H1 (cell line): Measurements from ENCODE around the gene SOX13. TPM values are rescaled to one million over a fixed set of nuclear protein-coding genes. Genes with fewer than 3 reads are reported as not detected.

Experiments used
- CTCF ChIA-PET: fragments of 300-600 bp; sonication (Branson Sonifier 250); formaldehyde crosslinking; loops from one replicate; lab custom pipeline; 2021; ENCODE audit not compliant: partially characterized antibody; lab: Charles Lee
- POLR2A ChIA-PET: fragments of 300-600 bp; sonication (Branson Sonifier 250); formaldehyde crosslinking; loops from one replicate; lab custom pipeline; 2021; ENCODE audit warnings: inconsistent platforms; ENCODE audit not compliant: partially characterized antibody; lab: Charles Lee
- DNase-seq, 2 experiments: peaks; one replicate each; pipeline versions ENCODE4 v3.0.0 to v3.0.0-alpha.2; 2010 to 2022; ENCODE audit warnings: low spot score in 2 of 2, low read depth in 1 of 2, mixed read lengths in 1 of 2
- FAIRE-seq: peaks from 2 replicates; lab custom pipeline; 2011; peaks lifted over from hg19 to GRCh38; lab: Jason Lieb, UNC
- H2AFZ ChIP-seq: 2 replicates; pipeline ENCODE4 v1.8.1; 2012; ENCODE audit warnings: low read length, inconsistent platforms
- H2AK5ac ChIP-seq: 2 replicates; pipeline ENCODE4 v1.6.1; 2013; ENCODE audit warnings: low read depth, low read length
- H2BK120ac ChIP-seq: replicated peaks from 2 replicates; pipeline ENCODE3; 2013; ENCODE audit warnings: low read depth, low read length, inconsistent platforms
- H2BK12ac ChIP-seq: 2 replicates; pipeline ENCODE4 v1.6.1; 2013; ENCODE audit warnings: low read depth, low read length
- H2BK15ac ChIP-seq: 2 replicates; pipeline ENCODE4 v1.6.1; 2013; ENCODE audit warnings: low read length
- H2BK20ac ChIP-seq: 2 replicates; pipeline ENCODE4 v1.6.1; 2013; ENCODE audit warnings: low read length
- H2BK5ac ChIP-seq: 2 replicates; pipeline ENCODE4 v1.6.1; 2013; ENCODE audit warnings: low read depth, low read length
- H3K14ac ChIP-seq: 2 replicates; pipeline ENCODE4 v1.6.1; 2013; ENCODE audit warnings: inconsistent platforms; ENCODE audit not compliant: insufficient read length
- H3K18ac ChIP-seq: 2 replicates; pipeline ENCODE4 v1.6.1; 2013; ENCODE audit warnings: low read length; ENCODE audit errors: extremely low read depth
- H3K23ac ChIP-seq: 2 replicates; pipeline ENCODE4 v1.6.1; 2013; ENCODE audit warnings: inconsistent platforms; ENCODE audit not compliant: insufficient read length
- H3K23me2 ChIP-seq: 2 replicates; pipeline ENCODE4 v1.6.1; 2013; ENCODE audit warnings: low read depth, low read length
- H3K27ac ChIP-seq: 2 replicates; pipeline ENCODE4 v1.6.1; 2011; ENCODE audit warnings: low read depth, low read length, inconsistent platforms
- H3K27me3 ChIP-seq, 4 experiments: replicated peaks in 1 of 4; 1 replicate in 1 of 4; 2 replicates in 3 of 4; pipeline versions ENCODE4 v1.6.1 to v1.8.1; 2011 to 2013; ENCODE audit warnings: low read length in 3 of 4, mild to moderate bottlenecking in 3 of 4, inconsistent platforms in 2 of 4, mixed read lengths in 2 of 4, moderate library complexity in 1 of 4; ENCODE audit not compliant: control insufficient read depth in 3 of 4, insufficient read depth in 3 of 4; ENCODE audit errors: extremely low read depth in 1 of 4
- H3K36me3 ChIP-seq, 4 experiments: 2 replicates each; pipeline versions ENCODE4 v1.6.1 to v1.8.1; 2011 to 2013; ENCODE audit warnings: mild to moderate bottlenecking in 4 of 4, low read length in 3 of 4, moderate library complexity in 2 of 4, control low read depth in 1 of 4, inconsistent platforms in 1 of 4; ENCODE audit not compliant: insufficient read depth in 4 of 4, control insufficient read depth in 2 of 4
- H3K4ac ChIP-seq: replicated peaks from 2 replicates; pipeline ENCODE3; 2013; ENCODE audit warnings: low read length, low read depth, mixed read lengths, inconsistent platforms; ENCODE audit not compliant: insufficient read length
- H3K4me1 ChIP-seq, 4 experiments: replicated peaks in 1 of 4; 1 replicate in 1 of 4; 2 replicates in 3 of 4; pipeline versions ENCODE4 v1.6.1 to v1.8.1; 2011 to 2013; ENCODE audit warnings: low read length in 3 of 4, inconsistent platforms in 2 of 4, mixed read lengths in 1 of 4; ENCODE audit not compliant: insufficient read depth in 4 of 4, control insufficient read depth in 3 of 4
- H3K4me2 ChIP-seq, 2 experiments: 2 replicates each; pipeline versions ENCODE4 v1.6.1 to v1.8.1; 2011 to 2013; ENCODE audit warnings: low read depth in 2 of 2, low read length in 2 of 2, control low read depth in 1 of 2, inconsistent platforms in 1 of 2, mild to moderate bottlenecking in 1 of 2; ENCODE audit not compliant: insufficient read depth in 1 of 2
- H3K4me3 ChIP-seq, 4 experiments: fragments of 200-600, 300-600 bp in 1 of 4; sonication (generic), shearing (Covaris generic), sonication (Bioruptor Twin) in 1 of 4; 2 replicates each; pipeline versions ENCODE4 v1.5.1 to v1.8.1; 2011 to 2016; ENCODE audit warnings: low read length in 4 of 4, low read depth in 3 of 4, control low read depth in 2 of 4, inconsistent platforms in 2 of 4, mild to moderate bottlenecking in 2 of 4, mixed read lengths in 1 of 4, moderate library complexity in 1 of 4; ENCODE audit not compliant: insufficient read depth in 2 of 4; ENCODE audit errors: extremely low read depth in 1 of 4
- H3K56ac ChIP-seq: replicated peaks from 2 replicates; pipeline ENCODE3; 2013; ENCODE audit warnings: low read depth, mild to moderate bottlenecking, mixed read lengths, low read length, inconsistent platforms; ENCODE audit not compliant: insufficient read length
- H3K79me1 ChIP-seq: 2 replicates; pipeline ENCODE4 v1.6.1; 2013; ENCODE audit warnings: low read depth, low read length, control low read depth
- H3K79me2 ChIP-seq, 2 experiments: 2 replicates each; pipeline versions ENCODE4 v1.6.1 to v1.8.1; 2012 to 2013; ENCODE audit warnings: low read length in 2 of 2, mild to moderate bottlenecking in 2 of 2, inconsistent platforms in 1 of 2; ENCODE audit not compliant: insufficient read depth in 2 of 2, control insufficient read depth in 1 of 2
- H3K9ac ChIP-seq, 4 experiments: replicated peaks in 1 of 4; 1 replicate in 1 of 4; 2 replicates in 3 of 4; pipeline versions ENCODE4 v1.6.1 to v1.8.1; 2011 to 2013; ENCODE audit warnings: low read depth in 3 of 4, low read length in 3 of 4, control low read depth in 2 of 4, mild to moderate bottlenecking in 2 of 4, moderate library complexity in 2 of 4, inconsistent platforms in 1 of 4; ENCODE audit errors: extremely low read depth in 1 of 4
- H3K9me3 ChIP-seq, 2 experiments: 2 replicates each; pipeline versions ENCODE4 v1.6.1 to v1.8.1; 2012 to 2013; ENCODE audit warnings: mild to moderate bottlenecking in 2 of 2, moderate library complexity in 2 of 2, control low read depth in 1 of 2, inconsistent platforms in 1 of 2, low read depth in 1 of 2, low read length in 1 of 2, mixed read lengths in 1 of 2; ENCODE audit not compliant: insufficient read depth in 2 of 2
- H4K20me1 ChIP-seq, 2 experiments: replicated peaks in 1 of 2; 2 replicates each; pipeline versions ENCODE3 to v1.8.1; 2011 to 2013; ENCODE audit warnings: inconsistent platforms in 2 of 2, low read length in 2 of 2, mild to moderate bottlenecking in 1 of 2; ENCODE audit not compliant: insufficient read depth in 2 of 2, control insufficient read depth in 1 of 2
- H4K5ac ChIP-seq: 2 replicates; pipeline ENCODE4 v1.6.1; 2013; ENCODE audit warnings: low read length, low read depth, mixed read lengths, inconsistent platforms; ENCODE audit not compliant: insufficient read length
- H4K8ac ChIP-seq: 2 replicates; pipeline ENCODE4 v1.8.0; 2013; ENCODE audit warnings: mild to moderate bottlenecking, moderate library complexity, low read length, inconsistent platforms; ENCODE audit not compliant: insufficient read depth; ENCODE audit errors: extremely low read depth
- H4K91ac ChIP-seq: replicated peaks from 2 replicates; pipeline ENCODE3; 2013; ENCODE audit warnings: low read length, mixed read lengths, inconsistent platforms; ENCODE audit not compliant: insufficient read length
- ASH2L ChIP-seq: fragments of 200-600, 300-600 bp; sonication (generic); IDR thresholded peaks from one replicate; pipeline ENCODE4 v1.7.1; 2017; ENCODE audit warnings: low read length
- ATF2 ChIP-seq: IDR thresholded peaks from 2 replicates; pipeline ENCODE4 v1.6.1; 2012; ENCODE audit warnings: low read length, inconsistent platforms
- EP300 ChIP-seq, 2 experiments: IDR thresholded peaks; 1 replicate in 1 of 2; 2 replicates in 1 of 2; pipeline ENCODE4 v1.6.1; 2011 to 2012; ENCODE audit warnings: low read depth in 2 of 2, low read length in 2 of 2, mild to moderate bottlenecking in 2 of 2, borderline replicate concordance in 1 of 2, inconsistent platforms in 1 of 2, moderate library complexity in 1 of 2
- MAX ChIP-seq: IDR thresholded peaks from 2 replicates; pipeline ENCODE4 v1.6.1; 2012; ENCODE audit warnings: inconsistent platforms
- POLR2AphosphoS5 ChIP-seq: IDR thresholded peaks from 2 replicates; pipeline ENCODE4 v1.6.1; 2011; ENCODE audit warnings: low read depth, low read length
- RNF2 ChIP-seq: fragments of 200-900, 300-1000 bp; sonication (generic); IDR thresholded peaks from 2 replicates; pipeline ENCODE4 v1.7.1; 2016; ENCODE audit warnings: borderline replicate concordance, low read depth, mild to moderate bottlenecking, antibody characterized with exemption, low read length; ENCODE audit not compliant: poor library complexity, severe bottlenecking; ENCODE audit errors: missing control alignments
- SRF ChIP-seq: IDR thresholded peaks from 2 replicates; pipeline ENCODE4 v1.6.1; 2011; ENCODE audit warnings: mild to moderate bottlenecking, low read depth, low read length, moderate library complexity
- TCF12 ChIP-seq: IDR thresholded peaks from 2 replicates; pipeline ENCODE4 v1.6.1; 2011; ENCODE audit warnings: low read depth, mild to moderate bottlenecking, low read length
- WGBS, 2 experiments: shearing (Covaris generic) in 1 of 2; methylation state at CpG; one replicate each; pipeline versions ENCODE4 v1.1.6 to v1.1.7; 2013 to 2015; ENCODE audit warnings: low lambda C conversion rate in 2 of 2, mixed read lengths in 2 of 2, inconsistent platforms in 1 of 2, low coverage in 1 of 2, missing lambda C conversion rate in 1 of 2; ENCODE audit not compliant: insufficient replicate concordance in 2 of 2, insufficient coverage in 1 of 2, insufficient read length in 1 of 2; ENCODE audit errors: extremely low coverage in 1 of 2, missing lambda C conversion rate in 1 of 2; 5-methylcytosine and 5-hydroxymethylcytosine counted together
- polyA plus RNA-seq, 7 experiments: library from polyadenylated mRNA; depleted of rRNA in 3 of 7; stranded (reverse) in 5 of 7; unstranded in 2 of 7; fragments of >200 nt in 5 of 7; fragments of 200-250 nt in 2 of 7; gene quantifications; 1 replicate in 5 of 7; 2 replicates in 1 of 7; 4 replicates in 1 of 7; pipeline versions ENCODE4 v1.2.1 to v1.2.3, GENCODE V29; 2011 to 2013; ENCODE audit warnings: missing spikeins in 2 of 7, mixed read lengths in 2 of 7
- total RNA-seq: library from RNA; stranded (reverse); fragmentation: NEBNext Ultra II Directional; extraction: Animal tissue kit (Norgen Biotek cat#: 25700); gene quantifications from 2 replicates; pipeline ENCODE4 v1.2.1, GENCODE V29; 2021

SOX13 gene
- total and polyA plus RNA-seq, 2 of the 8 experiments (the other 6 are each of a cell fraction or from before 2014, with no cell fraction given), result 113 to 173 TPM

GRCh38 chr1:204065174-204065985, 7.5 kb upstream of the SOX13 start:
- Histone ChIP-seq H3K27ac (peak overlapping the region; percentile 61), H4K20me1 (no peaks in the 10 kb centered on the region), H3K9ac (peak overlapping the region in 3 of 4 experiments; percentile 26 to 47 (median 33); a peak in 3 of 7 replicates), H3K9me3 (no peaks in the 10 kb centered on the region; a peak in 1 of 4 replicates), H2BK15ac (peak overlapping the region; percentile 98; the same call in 1 of the 2 replicates), H3K4me3 (peak overlapping the region in 1 of 4 experiments; percentile 28; a peak in 2 of 8 replicates), H3K36me3 (no peaks in the 10 kb centered on the region), H2AK5ac (peak overlapping the region; percentile 93), H4K5ac (peak overlapping the region; percentile 82), H2BK12ac (peak overlapping the region; percentile 99), H3K18ac (peak overlapping the region; percentile 94), H3K27me3 (no peaks in the 10 kb centered on the region), H3K56ac (no peak overlapping the region), H2BK120ac (peak overlapping the region; percentile 94), H3K4ac (peak overlapping the region; percentile 88), H2BK20ac (peak overlapping the region; percentile 100), H3K79me2 (no peaks in the 10 kb centered on the region), H4K8ac (peak overlapping the region; percentile 66; the same call in 1 of the 2 replicates), H3K79me1 (no peaks in the 10 kb centered on the region), H2AFZ (peak overlapping the region; percentile 29), H4K91ac (peak overlapping the region; percentile 96), H3K23me2 (no peaks in the 10 kb centered on the region; the same call in 1 of the 2 replicates), H2BK5ac (peak overlapping the region; percentile 95; the same call in 1 of the 2 replicates), H3K14ac (no peak overlapping the region), H3K23ac (no peak overlapping the region), H3K4me1 (peaks cover 11 to 19% (median 14%) of the 10 kb centered on the region in 4 experiments), H3K4me2 (peak overlapping the region; percentile 47)
- WGBS, 2 experiments, result 34% methylated on average over 8 of the region's 8 CpGs; no CpG with 5 or more reads in 1 of the 2 experiments
- POLR2A ChIA-PET, result interaction anchor here (0.6 to 2.2 kb wide), 6 partner anchors 11 to 235 kb away, joined by 3 to 6 read pairs (median 3); no protein-coding TSS in a partner anchor
- peak; percentile 70 to 75 for DNase-seq
- CTCF ChIA-PET, result interaction anchor here (0.6 to 4.2 kb wide), 10 partner anchors 11 to 726 kb away, joined by 3 to 26 read pairs (median 5); no protein-coding TSS in a partner anchor
- FAIRE-seq, result peak; percentile 82
- TF ChIP-seq ASH2L (peak; percentile 80), ATF2 (0 out of 2 replicates have a peak, but pooled peaks have one; percentile 52), TCF12 (peak; percentile 75; the same call in 1 of the 2 replicates), RNF2 (no peak), POLR2AphosphoS5 (no peak), EP300 (IDR thresholded peaks at IDR 0.05; ENCODE audit: borderline replicate concordance in 1 of 2, low read depth in 2 of 2, low read length in 2 of 2) (no peak), MAX (peak; percentile 24; the same call in 1 of the 2 replicates), SRF (no peak)
